Globus pallidus (tissue), 1 donor: Measurements from ENCODE around the gene WDPCP.
A peak's percentile ranks its signal among the peaks of the same experiment; 100 is the strongest.
"Not testable (repeated sequence)": the region's sequence is repeated elsewhere in the genome, so short reads cannot be mapped to it uniquely, and the experiment has no call there.

Experiments
- DNase-seq: peaks from one replicate; pipeline ENCODE4 v3.0.0-alpha.2; 2015; ENCODE audit warnings: low spot score

WDPCP gene

GRCh38 chr2:63590626-63591408 lies 2.5 kb upstream of the WDPCP start:
- DNase-seq, result no peak

- no peak for DNase-seq
Measured at GRCh38 chr2:63589148-63589958, 1.1 kb upstream of the WDPCP start.

- no peak for DNase-seq
Measured at GRCh38 chr2:63587814-63588384, 378 bp downstream of the WDPCP start.

- no peak for DNase-seq
Measured at GRCh38 chr2:63582873-63583272, 5.4 kb downstream of the WDPCP start.

GRCh38 chr2:63581298-63581961 lies 6.8 kb downstream of the WDPCP start:
- peak; percentile 60 for DNase-seq

- DNase-seq, result no peak
Measured at GRCh38 chr2:63580651-63581297, 7.5 kb downstream of the WDPCP start.

- no peak for DNase-seq
Measured at GRCh38 chr2:63578767-63579166, 9.5 kb downstream of the WDPCP start.

- DNase-seq, result no peak
Measured at GRCh38 chr2:63576546-63576945, 11.7 kb downstream of the WDPCP start.

GRCh38 chr2:63573726-63574345 lies 14.4 kb downstream of the WDPCP start:
- not testable (repeated sequence) for DNase-seq

- DNase-seq, result not testable (repeated sequence)
Measured at GRCh38 chr2:63573026-63573425, 15.3 kb downstream of the WDPCP start.

GRCh38 chr2:63572001-63572400 lies 16.3 kb downstream of the WDPCP start:
- no peak for DNase-seq

- DNase-seq, result no peak
Measured at GRCh38 chr2:63571291-63571690, 17.0 kb downstream of the WDPCP start.

- no peak for DNase-seq
Measured at GRCh38 chr2:63569740-63570139, 18.5 kb downstream of the WDPCP start.

- no peak for DNase-seq
Measured at GRCh38 chr2:63562751-63563150, 25.5 kb downstream of the WDPCP start.

GRCh38 chr2:63558922-63559321 lies 29.4 kb downstream of the WDPCP start:
- DNase-seq, result not testable (repeated sequence)

- DNase-seq, result not testable (repeated sequence)
Measured at GRCh38 chr2:63557819-63558218, 30.5 kb downstream of the WDPCP start.

- DNase-seq, result no peak
Measured at GRCh38 chr2:63555931-63556330, 32.3 kb downstream of the WDPCP start.

- no peak for DNase-seq
Measured at GRCh38 chr2:63555299-63555698, 33.0 kb downstream of the WDPCP start.

- no peak for DNase-seq
Measured at GRCh38 chr2:63553049-63553448, 35.2 kb downstream of the WDPCP start.

- DNase-seq, result no peak
Measured at GRCh38 chr2:63545023-63545422, 43.3 kb downstream of the WDPCP start.

GRCh38 chr2:63544017-63544627 lies 44.2 kb downstream of the WDPCP start:
- DNase-seq, result no peak
